ENCODE measurements around the gene CMAS.

The CMAS gene

GRCh38 chr12:22105542-22105941 lies 59.5 kb downstream of the CMAS start:
- DNase-seq: no peak
- Mint-ChIP-seq H3K36me3 (peaks cover 10% of the 10 kb centered on the region), H3K27ac (no peak overlapping the region), H3K4me3 (no peak overlapping the region), H3K4me1 (peaks cover 37% of the 10 kb centered on the region), H3K27me3 (no peaks in the 10 kb centered on the region), H3K9me3 (peaks cover 13% of the 10 kb centered on the region)
- CTCF ChIA-PET: no interaction called here

GRCh38 chr12:22110176-22110575 lies 64.2 kb downstream of the CMAS start:
- CTCF ChIA-PET: interaction anchor here (0.8 to 1.5 kb wide), 2 partner anchors 11 to 416 kb away, joined by 3 to 6 read pairs; no protein-coding TSS in a partner anchor
- H3K36me3 Mint-ChIP-seq: peaks cover 10% of the 10 kb centered on the region
- H3K27me3 Mint-ChIP-seq: no peaks in the 10 kb centered on the region
- H3K4me1 Mint-ChIP-seq: peaks cover 25% of the 10 kb centered on the region
- H3K4me3 Mint-ChIP-seq: no peak overlapping the region
- peaks cover 13% of the 10 kb centered on the region for H3K9me3 Mint-ChIP-seq
- no peak for DNase-seq
- H3K27ac Mint-ChIP-seq: peak overlapping the region; percentile 82
